ENCODE data around the gene PEPD. TPM values are rescaled to one million over a fixed set of nuclear protein-coding genes. Genes with fewer than 3 reads are reported as not detected.

PEPD gene
- total and polyA plus RNA-seq, 10 of the 15 experiments (the other 5 are each of a cell fraction or from before 2014, with no cell fraction given) = 1.4 to 52.0 (median 20.2) TPM

DNA sequence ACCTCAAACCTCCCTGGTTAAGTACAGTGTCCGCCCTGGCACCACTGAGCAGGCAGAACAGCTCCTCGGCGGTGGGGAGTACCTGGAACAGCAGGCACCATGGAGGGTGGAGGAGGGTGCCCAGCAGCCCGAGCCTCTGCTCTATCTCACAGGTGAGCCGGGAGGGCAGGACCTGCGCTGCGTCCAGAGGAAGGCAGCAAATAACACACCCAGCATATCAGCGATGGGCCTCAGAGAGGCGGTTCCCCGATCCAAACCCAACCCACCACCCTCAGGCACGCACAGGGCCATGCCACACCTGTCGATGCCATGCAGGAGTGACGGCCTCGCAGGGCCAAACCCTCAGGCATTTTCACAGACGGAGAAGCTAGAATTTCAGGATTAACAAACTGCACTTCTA, 11.8 kb downstream of the PEPD start:
- CTCF ChIA-PET = no interaction called here
- H2AFZ ChIP-seq (ENCODE audit: control insufficient read depth, low read depth, low read length) = no peak overlapping the region
- no TSS peak for BruUV-seq (replicated peaks)
- H4K20me1 ChIP-seq (ENCODE audit: control insufficient read depth, insufficient read depth) = no peaks in the 10 kb centered on the region
- SMC1A ChIA-PET (ENCODE audit: uncharacterized antibody, unreplicated experiment) = no interaction called here
- H3K4me1 ChIP-seq (ENCODE audit: control insufficient read depth, insufficient read depth, low read length) = no peaks in the 10 kb centered on the region
- no peak overlapping the region for H3K4me3 ChIP-seq
- H3K4me2 ChIP-seq (ENCODE audit: control insufficient read depth, insufficient read depth) = no peak overlapping the region
- H3K36me3 ChIP-seq (ENCODE audit: control insufficient read depth in 2 of 2, insufficient read depth in 2 of 2, low read length in 1 of 2) = no peaks in the 10 kb centered on the region; a peak in 1 of 4 replicates
- RAD21 ChIA-PET (ENCODE audit: unreplicated experiment) = no interaction called here
- no peak overlapping the region for H3K9ac ChIP-seq (ENCODE audit: control insufficient read depth, insufficient read depth, low read length)
- no peaks in the 10 kb centered on the region for H3K9me3 ChIP-seq (replicated peaks; ENCODE audit: control insufficient read depth, insufficient read depth, low read length)
- FAIRE-seq (no peak), DNase-seq (ENCODE audit: low read depth, low spot score) (no peak), ATAC-seq (no peak)
- H3K27me3 ChIP-seq (replicated peaks in 1 of 2; ENCODE audit: control insufficient read depth in 2 of 2, insufficient read depth in 2 of 2, low read length in 1 of 2) = no peaks in the 10 kb centered on the region
- WGBS (ENCODE audit: insufficient coverage, insufficient replicate concordance, low lambda C conversion rate, missing lambda C conversion rate) = 77% methylated on average over 15 of the region's 15 CpGs
- TF ChIP-seq HDGF (IDR thresholded peaks at IDR 0.05) = no peak
- no peak for TF ChIP-seq ZBTB40 (IDR thresholded peaks at IDR 0.05; ENCODE audit: borderline replicate concordance)
- no peak for TF ChIP-seq IKZF2 (IDR thresholded peaks at IDR 0.05)
- no peak for TF ChIP-seq FOS (IDR thresholded peaks at IDR 0.05; ENCODE audit: borderline replicate concordance, extremely low read depth, insufficient read length)
- no peak for TF ChIP-seq SIX5 (IDR thresholded peaks at IDR 0.05; ENCODE audit: low read depth, low read length, severe bottlenecking)
- no peak for TF ChIP-seq RAD51 (IDR thresholded peaks at IDR 0.05)
- TF ChIP-seq, protein P1, sequence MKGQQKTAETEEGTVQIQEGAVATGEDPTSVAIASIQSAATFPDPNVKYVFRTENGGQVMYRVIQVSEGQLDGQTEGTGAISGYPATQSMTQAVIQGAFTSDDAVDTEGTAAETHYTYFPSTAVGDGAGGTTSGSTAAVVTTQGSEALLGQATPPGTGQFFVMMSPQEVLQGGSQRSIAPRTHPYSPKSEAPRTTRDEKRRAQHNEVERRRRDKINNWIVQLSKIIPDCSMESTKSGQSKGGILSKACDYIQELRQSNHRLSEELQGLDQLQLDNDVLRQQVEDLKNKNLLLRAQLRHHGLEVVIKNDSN (IDR thresholded peaks at IDR 0.05; ENCODE audit: borderline replicate concordance, extremely low read length, insufficient read depth, low read depth, low read length) = no peak
- TF ChIP-seq CEBPZ (IDR thresholded peaks at IDR 0.05; ENCODE audit: low read depth, low read length) = no peak
- TF ChIP-seq RUNX3 (IDR thresholded peaks at IDR 0.05; ENCODE audit: low read length) = no peak
- no peak for TF ChIP-seq BCL11A (IDR thresholded peaks at IDR 0.05; ENCODE audit: low read depth, low read length)
- no peak for TF ChIP-seq PML (IDR thresholded peaks at IDR 0.05; ENCODE audit: low read length)
- no peak for TF ChIP-seq PBX3 (IDR thresholded peaks at IDR 0.05; ENCODE audit: insufficient replicate concordance, low read depth, low read length)
- no peak for TF ChIP-seq SUPT20H (IDR thresholded peaks at IDR 0.05; ENCODE audit: borderline replicate concordance, control insufficient read depth, low read depth, low read length)
- no peak for TF ChIP-seq EP300 (IDR thresholded peaks at IDR 0.05; ENCODE audit: borderline replicate concordance in 1 of 2, control insufficient read depth in 1 of 2, low read depth in 2 of 2, low read length in 2 of 2)
- H3K79me2 ChIP-seq (ENCODE audit: control insufficient read depth, insufficient read depth, low read length) = no peaks in the 10 kb centered on the region
- in situ Hi-C loops (cut with MboI) (no loop called here), intact Hi-C loops (cut with micrococcal nuclease; ENCODE audit: unreplicated experiment) (no loop called here)
- no peak overlapping the region for H3K27ac ChIP-seq (ENCODE audit: control insufficient read depth, insufficient read depth)
- POLR2A ChIA-PET = no interaction called here
